ENCODE data around the gene C19orf38. TPM values are rescaled to one million over a fixed set of nuclear protein-coding genes. Genes with fewer than 3 reads are reported as not detected.

C19orf38 gene
- total and polyA plus RNA-seq, 2 experiments from 2014 or later, result 0.45 TPM; not detected in 1

DNA sequence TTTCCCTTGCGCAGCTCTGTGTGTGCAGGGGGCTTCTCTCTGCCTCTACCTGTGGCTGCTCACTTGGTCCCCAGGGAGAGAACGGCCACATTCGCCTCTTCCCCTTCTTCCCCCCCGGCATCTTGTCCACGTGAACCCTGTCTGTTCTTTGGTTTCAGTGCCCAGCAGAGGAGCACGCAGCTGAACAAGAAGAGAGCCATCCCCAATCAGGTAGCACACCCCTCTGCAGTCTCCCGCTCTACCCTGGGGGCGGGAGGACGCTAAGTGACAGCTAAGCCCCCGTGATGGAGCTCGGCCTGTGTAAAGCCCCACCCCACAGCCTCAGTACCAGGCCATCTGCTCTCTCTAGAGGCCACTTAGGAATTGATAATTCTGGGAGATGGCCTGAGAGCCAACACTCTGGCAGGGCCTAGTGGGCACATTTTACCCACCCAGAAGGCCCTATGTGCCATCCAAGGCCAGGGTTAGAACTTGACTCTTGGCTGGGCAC is 42.4 kb upstream of the C19orf38 start (continued):
- TF ChIP-seq, protein P1, sequence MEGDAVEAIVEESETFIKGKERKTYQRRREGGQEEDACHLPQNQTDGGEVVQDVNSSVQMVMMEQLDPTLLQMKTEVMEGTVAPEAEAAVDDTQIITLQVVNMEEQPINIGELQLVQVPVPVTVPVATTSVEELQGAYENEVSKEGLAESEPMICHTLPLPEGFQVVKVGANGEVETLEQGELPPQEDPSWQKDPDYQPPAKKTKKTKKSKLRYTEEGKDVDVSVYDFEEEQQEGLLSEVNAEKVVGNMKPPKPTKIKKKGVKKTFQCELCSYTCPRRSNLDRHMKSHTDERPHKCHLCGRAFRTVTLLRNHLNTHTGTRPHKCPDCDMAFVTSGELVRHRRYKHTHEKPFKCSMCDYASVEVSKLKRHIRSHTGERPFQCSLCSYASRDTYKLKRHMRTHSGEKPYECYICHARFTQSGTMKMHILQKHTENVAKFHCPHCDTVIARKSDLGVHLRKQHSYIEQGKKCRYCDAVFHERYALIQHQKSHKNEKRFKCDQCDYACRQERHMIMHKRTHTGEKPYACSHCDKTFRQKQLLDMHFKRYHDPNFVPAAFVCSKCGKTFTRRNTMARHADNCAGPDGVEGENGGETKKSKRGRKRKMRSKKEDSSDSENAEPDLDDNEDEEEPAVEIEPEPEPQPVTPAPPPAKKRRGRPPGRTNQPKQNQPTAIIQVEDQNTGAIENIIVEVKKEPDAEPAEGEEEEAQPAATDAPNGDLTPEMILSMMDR (conservative IDR thresholded peaks at IDR 0.05; ENCODE audit: low read depth in 2 of 2), result no peak
- TF ChIP-seq CREB1 (CRISPR knock-in tag; IDR thresholded peaks at IDR 0.05; ENCODE audit: low read depth), result no peak

DNA sequence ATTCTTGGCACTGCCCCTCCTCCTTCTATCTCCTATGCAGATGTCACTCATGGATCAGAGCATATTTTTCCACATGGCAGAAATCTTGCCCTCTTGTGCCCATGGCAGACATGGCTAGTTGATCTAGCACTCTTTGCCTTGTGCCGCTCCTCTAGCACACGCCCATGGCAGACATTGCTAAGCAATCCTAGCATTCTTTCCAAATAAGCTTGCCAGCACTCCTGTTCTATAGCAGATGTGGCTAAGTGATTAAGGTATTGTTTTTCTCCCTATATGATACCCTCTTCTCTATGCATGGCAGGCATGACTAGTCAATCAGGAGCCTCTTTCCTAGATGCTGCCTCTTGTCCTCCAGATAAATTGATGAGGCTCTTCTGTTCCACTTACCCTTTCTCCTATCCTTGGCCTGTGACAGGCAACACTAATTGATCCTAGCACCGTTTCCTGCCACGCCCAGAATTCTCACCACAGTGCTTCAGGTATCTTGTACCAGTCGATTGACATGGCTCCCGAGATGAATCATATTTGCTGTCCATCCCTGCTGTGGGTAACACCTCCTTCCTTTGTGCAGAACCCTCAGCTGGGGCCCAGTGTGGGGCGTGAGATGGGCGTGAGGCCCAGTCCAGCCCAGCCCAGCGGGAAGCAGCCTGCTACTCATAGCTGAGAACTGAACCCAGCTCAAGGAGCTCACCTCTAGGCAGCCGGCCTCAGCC is 39.1 kb upstream of the C19orf38 start:
- Histone ChIP-seq H3K27ac (ENCODE audit: low read depth) (no peak overlapping the region), H3K9me2 (ENCODE audit: insufficient read depth) (no peaks in the 10 kb centered on the region), H3K4me3 (no peak overlapping the region), H3K27me3 (ENCODE audit: insufficient read depth) (no peaks in the 10 kb centered on the region), H2AFZ (no peak overlapping the region), H3K4me1 (ENCODE audit: insufficient read depth) (no peaks in the 10 kb centered on the region), H3K4me2 (no peak overlapping the region), H4K20me1 (replicated peaks; ENCODE audit: insufficient read depth) (no peaks in the 10 kb centered on the region), H3F3A (replicated peaks; ENCODE audit: low read depth) (no peaks in the 10 kb centered on the region), H3K79me2 (replicated peaks; ENCODE audit: insufficient read depth) (no peaks in the 10 kb centered on the region), H3K36me3 (ENCODE audit: insufficient read depth) (no peaks in the 10 kb centered on the region; the same call in 1 of the 2 replicates)
- ATAC-seq (no peak), DNase-seq (ENCODE audit: low spot score) (no peak)
- H3K27ac Mint-ChIP-seq, result no peak overlapping the region
- peaks cover 36% of the 10 kb centered on the region for H3K36me3 Mint-ChIP-seq (ENCODE audit: low read depth)
- H3K4me3 Mint-ChIP-seq, result no peak overlapping the region
- H3K9me3 Mint-ChIP-seq, result no peaks in the 10 kb centered on the region
- H3K4me1 Mint-ChIP-seq, result no peaks in the 10 kb centered on the region
- H3K27me3 Mint-ChIP-seq (ENCODE audit: insufficient read depth, low read depth, poor library complexity), result peaks cover 17% of the 10 kb centered on the region
- TF ChIP-seq EZH2phosphoT487 (IDR thresholded peaks at IDR 0.05; ENCODE audit: unreplicated experiment) (no peak), JUNB (IDR thresholded peaks at IDR 0.05; ENCODE audit: unreplicated experiment) (no peak), NANOG (IDR thresholded peaks at IDR 0.05; ENCODE audit: borderline replicate concordance) (no peak), ZNF331 (CRISPR knock-in tag; IDR thresholded peaks at IDR 0.05; ENCODE audit: low read depth) (no peak), STAT1 (IDR thresholded peaks at IDR 0.05; ENCODE audit: unreplicated experiment) (no peak), POLR2AphosphoS5 (IDR thresholded peaks at IDR 0.05; ENCODE audit: low read depth) (no peak), ZNF114 (CRISPR knock-in tag; IDR thresholded peaks at IDR 0.05) (no peak), EZH2 (IDR thresholded peaks at IDR 0.05; ENCODE audit: low read depth, unreplicated experiment) (no peak)
- TF ChIP-seq, protein P2, sequence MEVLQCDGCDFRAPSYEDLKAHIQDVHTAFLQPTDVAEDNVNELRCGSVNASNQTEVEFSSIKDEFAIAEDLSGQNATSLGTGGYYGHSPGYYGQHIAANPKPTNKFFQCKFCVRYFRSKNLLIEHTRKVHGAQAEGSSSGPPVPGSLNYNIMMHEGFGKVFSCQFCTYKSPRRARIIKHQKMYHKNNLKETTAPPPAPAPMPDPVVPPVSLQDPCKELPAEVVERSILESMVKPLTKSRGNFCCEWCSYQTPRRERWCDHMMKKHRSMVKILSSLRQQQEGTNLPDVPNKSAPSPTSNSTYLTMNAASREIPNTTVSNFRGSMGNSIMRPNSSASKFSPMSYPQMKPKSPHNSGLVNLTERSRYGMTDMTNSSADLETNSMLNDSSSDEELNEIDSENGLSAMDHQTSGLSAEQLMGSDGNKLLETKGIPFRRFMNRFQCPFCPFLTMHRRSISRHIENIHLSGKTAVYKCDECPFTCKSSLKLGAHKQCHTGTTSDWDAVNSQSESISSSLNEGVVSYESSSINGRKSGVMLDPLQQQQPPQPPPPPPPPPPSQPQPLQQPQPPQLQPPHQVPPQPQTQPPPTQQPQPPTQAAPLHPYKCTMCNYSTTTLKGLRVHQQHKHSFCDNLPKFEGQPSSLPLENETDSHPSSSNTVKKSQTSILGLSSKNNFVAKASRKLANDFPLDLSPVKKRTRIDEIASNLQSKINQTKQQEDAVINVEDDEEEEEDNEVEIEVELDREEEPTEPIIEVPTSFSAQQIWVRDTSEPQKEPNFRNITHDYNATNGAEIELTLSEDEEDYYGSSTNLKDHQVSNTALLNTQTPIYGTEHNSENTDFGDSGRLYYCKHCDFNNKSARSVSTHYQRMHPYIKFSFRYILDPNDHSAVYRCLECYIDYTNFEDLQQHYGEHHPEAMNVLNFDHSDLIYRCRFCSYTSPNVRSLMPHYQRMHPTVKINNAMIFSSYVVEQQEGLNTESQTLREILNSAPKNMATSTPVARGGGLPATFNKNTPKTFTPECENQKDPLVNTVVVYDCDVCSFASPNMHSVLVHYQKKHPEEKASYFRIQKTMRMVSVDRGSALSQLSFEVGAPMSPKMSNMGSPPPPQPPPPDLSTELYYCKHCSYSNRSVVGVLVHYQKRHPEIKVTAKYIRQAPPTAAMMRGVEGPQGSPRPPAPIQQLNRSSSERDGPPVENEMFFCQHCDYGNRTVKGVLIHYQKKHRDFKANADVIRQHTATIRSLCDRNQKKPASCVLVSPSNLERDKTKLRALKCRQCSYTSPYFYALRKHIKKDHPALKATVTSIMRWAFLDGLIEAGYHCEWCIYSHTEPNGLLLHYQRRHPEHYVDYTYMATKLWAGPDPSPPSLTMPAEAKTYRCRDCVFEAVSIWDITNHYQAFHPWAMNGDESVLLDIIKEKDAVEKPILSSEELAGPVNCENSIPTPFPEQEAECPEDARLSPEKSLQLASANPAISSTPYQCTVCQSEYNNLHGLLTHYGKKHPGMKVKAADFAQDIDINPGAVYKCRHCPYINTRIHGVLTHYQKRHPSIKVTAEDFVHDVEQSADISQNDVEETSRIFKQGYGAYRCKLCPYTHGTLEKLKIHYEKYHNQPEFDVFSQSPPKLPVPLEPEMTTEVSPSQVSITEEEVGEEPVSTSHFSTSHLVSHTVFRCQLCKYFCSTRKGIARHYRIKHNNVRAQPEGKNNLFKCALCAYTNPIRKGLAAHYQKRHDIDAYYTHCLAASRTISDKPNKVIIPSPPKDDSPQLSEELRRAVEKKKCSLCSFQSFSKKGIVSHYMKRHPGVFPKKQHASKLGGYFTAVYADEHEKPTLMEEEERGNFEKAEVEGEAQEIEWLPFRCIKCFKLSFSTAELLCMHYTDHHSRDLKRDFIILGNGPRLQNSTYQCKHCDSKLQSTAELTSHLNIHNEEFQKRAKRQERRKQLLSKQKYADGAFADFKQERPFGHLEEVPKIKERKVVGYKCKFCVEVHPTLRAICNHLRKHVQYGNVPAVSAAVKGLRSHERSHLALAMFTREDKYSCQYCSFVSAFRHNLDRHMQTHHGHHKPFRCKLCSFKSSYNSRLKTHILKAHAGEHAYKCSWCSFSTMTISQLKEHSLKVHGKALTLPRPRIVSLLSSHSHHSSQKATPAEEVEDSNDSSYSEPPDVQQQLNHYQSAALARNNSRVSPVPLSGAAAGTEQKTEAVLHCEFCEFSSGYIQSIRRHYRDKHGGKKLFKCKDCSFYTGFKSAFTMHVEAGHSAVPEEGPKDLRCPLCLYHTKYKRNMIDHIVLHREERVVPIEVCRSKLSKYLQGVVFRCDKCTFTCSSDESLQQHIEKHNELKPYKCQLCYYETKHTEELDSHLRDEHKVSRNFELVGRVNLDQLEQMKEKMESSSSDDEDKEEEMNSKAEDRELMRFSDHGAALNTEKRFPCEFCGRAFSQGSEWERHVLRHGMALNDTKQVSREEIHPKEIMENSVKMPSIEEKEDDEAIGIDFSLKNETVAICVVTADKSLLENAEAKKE (CRISPR knock-in tag; IDR thresholded peaks at IDR 0.05), result no peak
- TF ChIP-seq, protein P1 (conservative IDR thresholded peaks at IDR 0.05; ENCODE audit: low read depth in 2 of 2), result no peak
- TF ChIP-seq, protein P3, sequence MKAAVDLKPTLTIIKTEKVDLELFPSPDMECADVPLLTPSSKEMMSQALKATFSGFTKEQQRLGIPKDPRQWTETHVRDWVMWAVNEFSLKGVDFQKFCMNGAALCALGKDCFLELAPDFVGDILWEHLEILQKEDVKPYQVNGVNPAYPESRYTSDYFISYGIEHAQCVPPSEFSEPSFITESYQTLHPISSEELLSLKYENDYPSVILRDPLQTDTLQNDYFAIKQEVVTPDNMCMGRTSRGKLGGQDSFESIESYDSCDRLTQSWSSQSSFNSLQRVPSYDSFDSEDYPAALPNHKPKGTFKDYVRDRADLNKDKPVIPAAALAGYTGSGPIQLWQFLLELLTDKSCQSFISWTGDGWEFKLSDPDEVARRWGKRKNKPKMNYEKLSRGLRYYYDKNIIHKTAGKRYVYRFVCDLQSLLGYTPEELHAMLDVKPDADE (IDR thresholded peaks at IDR 0.05), result no peak
